ENCODE measurements around the gene MPPED2.

GRCh38 chr11:30550022-30550542 is 36.1 kb downstream of the MPPED2 start:
- no peak for TF ChIP-seq E2F5 (CRISPR knock-in tag; IDR thresholded peaks at IDR 0.05)
- TF ChIP-seq ZNF121 (CRISPR knock-in tag; IDR thresholded peaks at IDR 0.05) = no peak
- TF ChIP-seq MAX (CRISPR knock-in tag; IDR thresholded peaks at IDR 0.05) = no peak
- no peak for TF ChIP-seq ZNF416 (CRISPR knock-in tag; IDR thresholded peaks at IDR 0.05)
- TF ChIP-seq ATF1 (CRISPR knock-in tag; IDR thresholded peaks at IDR 0.05) = no peak
- TF ChIP-seq HMGXB4 (CRISPR knock-in tag; IDR thresholded peaks at IDR 0.05) = no peak
- TF ChIP-seq E2F4 (CRISPR knock-in tag; IDR thresholded peaks at IDR 0.05; ENCODE audit: borderline replicate concordance, low read depth) = no peak
- no peak for TF ChIP-seq CTCF (IDR thresholded peaks at IDR 0.05)
- no peak for TF ChIP-seq NR2C2 (CRISPR knock-in tag; IDR thresholded peaks at IDR 0.05)
- no peak for TF ChIP-seq KAT7 (CRISPR knock-in tag; IDR thresholded peaks at IDR 0.05; ENCODE audit: borderline replicate concordance)
- no peak for TF ChIP-seq RELA (CRISPR knock-in tag; IDR thresholded peaks at IDR 0.05; ENCODE audit: borderline replicate concordance)
